GM23338 (cell line): ENCODE results near the gene CAPS. TPM values are rescaled to one million over a fixed set of nuclear protein-coding genes. Genes with fewer than 3 reads are reported as not detected.

Source experiments
- ATAC-seq: fragments of 200-7000 bp; cut with Tn5 transposase; 3 replicates; pipeline ENCODE4 v1.9.1; 2020
- DNase-seq: peaks from one replicate; pipeline ENCODE4 v3.0.0-alpha.2; 2015; ENCODE audit warnings: low spot score
- H2AFZ ChIP-seq: fragments of 200-600 bp; sonication (generic); 2 replicates; pipeline ENCODE4 v1.8.0; 2016; ENCODE audit warnings: antibody characterized with exemption, mild to moderate bottlenecking, moderate library complexity
- H3F3A ChIP-seq: fragments of 200-600 bp; sonication (generic); replicated peaks from 2 replicates; pipeline ENCODE4 v1.8.0; 2017; ENCODE audit warnings: antibody characterized with exemption, mixed run types, low read depth
- H3K27ac ChIP-seq: fragments of 200-600 bp; sonication (generic); 2 replicates; pipeline ENCODE4 v1.6.1; 2016; ENCODE audit warnings: low read depth
- H3K27me3 ChIP-seq: fragments of 200-600 bp; sonication (generic); 2 replicates; pipeline ENCODE4 v1.8.0; 2016; ENCODE audit warnings: mild to moderate bottlenecking, mixed run types, moderate library complexity; ENCODE audit not compliant: insufficient read depth
- H3K36me3 ChIP-seq: fragments of 200-600 bp; sonication (generic); 2 replicates; pipeline ENCODE4 v1.8.0; 2016; ENCODE audit warnings: mild to moderate bottlenecking; ENCODE audit not compliant: insufficient read depth
- H3K4me1 ChIP-seq: fragments of 200-600 bp; sonication (generic); 2 replicates; pipeline ENCODE4 v1.8.0; 2016; ENCODE audit warnings: mild to moderate bottlenecking, moderate library complexity; ENCODE audit not compliant: insufficient read depth
- H3K4me2 ChIP-seq: fragments of 200-600 bp; sonication (generic); 2 replicates; pipeline ENCODE4 v1.7.1; 2017; ENCODE audit warnings: mixed run types
- H3K4me3 ChIP-seq: fragments of 200-600 bp; sonication (generic); 2 replicates; pipeline ENCODE4 v1.6.1; 2016; ENCODE audit warnings: mixed run types
- H3K79me2 ChIP-seq: fragments of 200-600 bp; sonication (generic); replicated peaks from 2 replicates; pipeline ENCODE4 v1.8.0; 2017; ENCODE audit warnings: mild to moderate bottlenecking; ENCODE audit not compliant: insufficient read depth
- H3K9me2 ChIP-seq: fragments of 200-600 bp; sonication (generic); 2 replicates; pipeline ENCODE4 v1.8.0; 2017; ENCODE audit not compliant: insufficient read depth
- H4K20me1 ChIP-seq: fragments of 200-600 bp; sonication (generic); replicated peaks from 2 replicates; pipeline ENCODE4 v1.8.0; 2017; ENCODE audit warnings: mild to moderate bottlenecking; ENCODE audit not compliant: insufficient read depth
- H3K27ac Mint-ChIP-seq: 2 replicates; pipeline ENCODE4 v1.8.0; 2020; ENCODE audit warnings: inconsistent platforms, mild to moderate bottlenecking, moderate library complexity, mixed read lengths
- H3K27me3 Mint-ChIP-seq: 3 replicates; pipeline ENCODE4 v1.8.0; 2022; ENCODE audit warnings: low read depth, mild to moderate bottlenecking, moderate library complexity, mixed read lengths, inconsistent platforms; ENCODE audit not compliant: insufficient read depth, poor library complexity
- H3K36me3 Mint-ChIP-seq: 3 replicates; pipeline ENCODE4 v1.8.0; 2021; ENCODE audit warnings: low read depth, mild to moderate bottlenecking, inconsistent platforms, moderate library complexity, mixed read lengths
- H3K4me1 Mint-ChIP-seq: 3 replicates; pipeline ENCODE4 v1.8.0; 2020; ENCODE audit warnings: mild to moderate bottlenecking, inconsistent platforms, mixed read lengths
- H3K4me3 Mint-ChIP-seq: 3 replicates; pipeline ENCODE4 v1.8.0; 2021; ENCODE audit warnings: moderate library complexity, mild to moderate bottlenecking, inconsistent platforms, mixed read lengths
- H3K9me3 Mint-ChIP-seq: 3 replicates; pipeline ENCODE4 v1.8.0; 2020; ENCODE audit warnings: moderate library complexity, mild to moderate bottlenecking, inconsistent platforms, mixed read lengths
- CREB1 ChIP-seq: fragments of 250-450 bp; sonication (Bioruptor Pico); IDR thresholded peaks from 2 replicates; pipeline ENCODE4 v1.5.0; 2020; ENCODE audit warnings: low read depth, mild to moderate bottlenecking, moderate library complexity
- CTCF ChIP-seq, 2 experiments: fragments of 200-600 bp in 1 of 2; sonication (generic) in 1 of 2; conservative IDR thresholded peaks; 2 replicates each; pipeline versions ENCODE4 v1.5.1 to v1.6.1; 2016 to 2017; ENCODE audit warnings: antibody characterized with exemption in 2 of 2, low read depth in 2 of 2, mild to moderate bottlenecking in 2 of 2, moderate library complexity in 1 of 2
- ETS1 ChIP-seq: IDR thresholded peaks from 2 replicates; pipeline ENCODE4 v1.6.1; 2016; ENCODE audit warnings: antibody characterized with exemption
- EZH2 ChIP-seq: fragments of 200-600 bp; sonication (generic); IDR thresholded peaks from one replicate; pipeline ENCODE4 v1.8.0; 2017; ENCODE audit warnings: antibody characterized with exemption, mild to moderate bottlenecking, low read depth; ENCODE audit not compliant: unreplicated experiment
- EZH2phosphoT487 ChIP-seq: fragments of 200-600 bp; sonication (generic); IDR thresholded peaks from one replicate; pipeline ENCODE4 v1.8.1; 2018; ENCODE audit warnings: antibody characterized with exemption; ENCODE audit not compliant: unreplicated experiment
- JUNB ChIP-seq: IDR thresholded peaks from one replicate; pipeline ENCODE4 v1.6.1; 2016; ENCODE audit warnings: antibody characterized with exemption; ENCODE audit not compliant: unreplicated experiment
- NANOG ChIP-seq: IDR thresholded peaks from 2 replicates; pipeline ENCODE4 v1.6.1; 2016; ENCODE audit warnings: antibody characterized with exemption, borderline replicate concordance
- POLR2AphosphoS5 ChIP-seq: IDR thresholded peaks from 2 replicates; pipeline ENCODE4 v1.6.1; 2016; ENCODE audit warnings: antibody characterized with exemption, low read depth
- REST ChIP-seq: IDR thresholded peaks from one replicate; pipeline ENCODE4 v1.6.1; 2018; ENCODE audit warnings: antibody characterized with exemption; ENCODE audit not compliant: unreplicated experiment
- STAT1 ChIP-seq: IDR thresholded peaks from one replicate; pipeline ENCODE4 v1.6.1; 2016; ENCODE audit warnings: antibody characterized with exemption; ENCODE audit not compliant: unreplicated experiment
- polyA plus RNA-seq: library from polyadenylated mRNA; unstranded; fragments of >200 nt; fragmentation: Nextera tagmentation; extraction: Ambion mirVana; gene quantifications from 2 replicates; pipeline ENCODE4 v1.2.1, GENCODE V29; 2016
- total RNA-seq: library from RNA; depleted of rRNA; stranded (reverse); fragments of >200 nt; shearing (Covaris generic); gene quantifications from 2 replicates; pipeline ENCODE4 v1.2.3, GENCODE V29; 2014

Gene CAPS
- total and polyA plus RNA-seq, 2 experiments from 2014 or later: 1.5 to 3.2 TPM

- H3K27ac Mint-ChIP-seq: no peak overlapping the region
- H3K4me2 ChIP-seq: no peak overlapping the region
- 0 out of 3 replicates have a peak, but pooled peaks cover 3% of the 10 kb centered on the region for H3K4me1 Mint-ChIP-seq
Measured at GRCh38 chr19:5934774-5935472, 20.9 kb downstream of the CAPS start.

More at GRCh38 chr19:5934774-5935472, 20.9 kb downstream of the CAPS start:
- Histone ChIP-seq H3F3A (0 out of 2 replicates have a peak, but pooled peaks cover 3% of the 10 kb centered on the region), H3K27me3 (no peaks in the 10 kb centered on the region), H3K36me3 (no peaks in the 10 kb centered on the region; the same call in 1 of the 2 replicates), H3K27ac (no peak overlapping the region), H3K4me1 (no peaks in the 10 kb centered on the region), H3K4me3 (no peak overlapping the region), H3K79me2 (peaks cover 33% of the 10 kb centered on the region), H2AFZ (no peak overlapping the region), H4K20me1 (peaks cover 19% of the 10 kb centered on the region; the same call in 1 of the 2 replicates), H3K9me2 (no peaks in the 10 kb centered on the region)
- H3K9me3 Mint-ChIP-seq: no peaks in the 10 kb centered on the region
- peaks cover 48% of the 10 kb centered on the region for H3K36me3 Mint-ChIP-seq
- ATAC-seq (no peak), DNase-seq (no peak)
- H3K27me3 Mint-ChIP-seq: peaks cover 12% of the 10 kb centered on the region
- no peak overlapping the region for H3K4me3 Mint-ChIP-seq
- TF ChIP-seq REST (no peak), JUNB (no peak), NANOG (no peak), CREB1 (no peak), EZH2 (no peak), CTCF (conservative IDR thresholded peaks at IDR 0.05; ENCODE audit: low read depth in 2 of 2) (no peak), STAT1 (no peak), EZH2phosphoT487 (no peak), POLR2AphosphoS5 (no peak), ETS1 (no peak)
